NCI-H748 (cell line): ENCODE measurements around the gene VAV2.

Experiments used
- DNase-seq: peaks from one replicate; lab custom pipeline; 2025; ENCODE audit not compliant: unreplicated experiment; lab: John Stamatoyannopoulos, UW

The VAV2 gene

GRCh38 chr9:133826289-133827085 is 165.6 kb downstream of the VAV2 start:
- DNase-seq: no peak

DNA sequence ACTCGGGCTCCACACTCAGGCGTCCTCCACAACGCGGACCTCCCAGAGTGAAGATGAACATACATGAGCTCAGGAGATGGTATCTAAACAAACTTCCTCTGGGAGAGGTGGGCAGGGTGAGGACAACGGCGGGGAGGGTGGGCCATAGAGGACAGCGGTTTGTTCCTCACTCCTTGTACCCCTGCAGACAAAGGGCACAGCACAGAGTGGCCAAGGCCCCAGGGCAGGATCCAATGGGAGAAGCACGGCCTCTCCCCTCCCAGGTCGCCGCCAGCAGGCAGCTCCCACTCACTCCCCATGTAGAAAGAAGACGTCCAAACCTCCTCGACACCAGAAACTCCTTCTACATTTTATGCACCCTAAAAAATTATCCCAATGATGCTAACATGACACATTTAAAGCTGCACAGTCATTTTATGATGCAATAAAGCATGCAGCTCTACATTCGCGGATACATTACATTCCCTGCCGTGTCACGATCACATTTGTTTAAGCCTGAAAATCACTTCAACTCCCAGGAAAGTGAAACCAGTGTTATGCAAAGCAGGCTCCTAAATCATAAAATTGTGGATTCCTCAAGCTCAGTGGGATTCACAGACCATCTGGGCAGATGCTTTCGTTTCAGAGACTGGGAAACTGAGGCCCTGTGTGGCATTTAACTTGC is 166.4 kb downstream of the VAV2 start:
- no peak for DNase-seq

- DNase-seq: no peak
Observed at GRCh38 chr9:133824802-133825186, 167.3 kb downstream of the VAV2 start.

DNA sequence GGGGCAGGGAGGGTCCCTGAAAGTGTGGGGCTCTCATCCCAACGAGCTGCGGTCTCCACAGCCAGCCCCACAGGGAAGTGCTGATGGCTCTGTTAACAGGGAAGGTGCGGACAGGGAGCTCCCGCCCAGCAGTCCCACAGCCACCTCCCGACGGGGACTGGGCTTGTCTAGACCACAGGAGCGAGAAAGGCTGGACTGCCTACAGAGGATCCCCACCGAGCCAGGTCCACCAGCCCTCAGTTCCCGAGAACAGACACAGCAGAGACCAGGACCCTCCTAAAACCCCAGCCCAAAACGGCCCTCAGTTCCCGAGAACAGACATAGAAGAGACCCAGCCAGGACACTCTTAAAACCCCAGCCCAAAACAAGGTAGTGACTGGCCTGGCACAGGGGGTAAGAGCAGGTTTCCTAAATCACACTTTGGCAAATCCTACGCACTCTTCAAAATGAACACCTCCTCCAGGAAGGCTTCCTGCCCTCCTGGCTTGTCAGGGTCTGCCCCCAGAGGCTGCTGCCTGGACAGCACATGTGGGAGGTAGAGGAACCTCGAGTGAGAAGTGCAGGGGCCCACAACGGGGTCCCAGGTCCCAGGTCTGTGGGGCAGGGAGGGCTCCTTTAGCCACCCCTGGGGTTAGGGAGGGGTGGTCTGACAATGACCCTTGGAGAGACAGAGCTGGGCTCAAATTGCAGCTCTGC is 167.9 kb downstream of the VAV2 start:
- no peak for DNase-seq

- peak; percentile 21 for DNase-seq
Observed at GRCh38 chr9:133823189-133824105, 168.7 kb downstream of the VAV2 start.

DNA sequence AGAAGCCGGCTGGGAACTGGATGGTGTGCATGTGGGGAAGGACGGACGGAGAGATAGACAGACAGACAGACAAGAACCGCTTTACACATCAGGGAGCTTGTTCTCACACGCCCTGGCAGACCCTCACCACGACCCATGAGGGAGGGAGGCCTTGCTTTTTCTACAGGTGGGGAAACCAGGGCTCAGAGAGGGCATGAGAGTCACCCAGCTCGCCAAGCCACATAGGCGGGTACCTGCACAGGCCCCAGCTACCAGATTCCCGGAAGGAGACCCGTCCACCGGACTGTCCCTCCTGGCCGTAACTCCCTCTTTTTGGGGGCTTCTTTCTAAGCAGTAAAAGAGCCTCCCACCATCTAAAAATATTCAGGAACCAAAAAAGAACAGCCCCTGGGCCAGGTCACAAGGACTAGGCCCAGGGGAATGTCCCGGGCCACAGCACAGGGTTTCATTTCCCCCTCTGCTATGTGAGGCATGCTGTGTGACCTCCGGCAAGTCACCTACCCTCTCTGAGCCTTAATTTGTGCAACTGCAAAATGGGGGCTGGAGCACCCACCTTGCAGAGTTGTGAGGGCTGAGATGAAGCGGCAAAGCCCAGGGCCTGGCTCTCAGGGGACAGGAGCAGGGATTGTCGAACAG is 169.6 kb downstream of the VAV2 start:
- DNase-seq: no peak

GRCh38 chr9:133821601-133822429 is 170.3 kb downstream of the VAV2 start:
- DNase-seq: peak; percentile 60

DNA sequence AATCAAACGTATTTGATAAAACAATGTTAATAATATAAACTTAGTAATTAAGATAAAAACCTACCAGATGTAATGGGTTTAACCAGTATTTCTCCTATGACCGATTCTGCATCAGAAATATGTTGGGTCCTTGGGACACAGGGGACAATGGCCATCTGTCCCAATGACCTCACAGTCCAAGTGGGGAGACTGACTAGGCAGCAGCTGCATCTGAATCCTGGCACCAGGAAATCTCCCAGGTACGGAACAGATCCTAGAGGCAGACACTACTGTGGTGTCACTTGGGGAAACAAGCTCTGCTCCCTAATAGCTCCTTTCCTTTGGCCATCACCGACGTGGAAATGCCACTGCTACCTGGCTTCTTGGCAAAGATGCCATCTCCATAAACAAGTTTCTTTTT is 172.2 kb downstream of the VAV2 start:
- DNase-seq: no peak

DNA sequence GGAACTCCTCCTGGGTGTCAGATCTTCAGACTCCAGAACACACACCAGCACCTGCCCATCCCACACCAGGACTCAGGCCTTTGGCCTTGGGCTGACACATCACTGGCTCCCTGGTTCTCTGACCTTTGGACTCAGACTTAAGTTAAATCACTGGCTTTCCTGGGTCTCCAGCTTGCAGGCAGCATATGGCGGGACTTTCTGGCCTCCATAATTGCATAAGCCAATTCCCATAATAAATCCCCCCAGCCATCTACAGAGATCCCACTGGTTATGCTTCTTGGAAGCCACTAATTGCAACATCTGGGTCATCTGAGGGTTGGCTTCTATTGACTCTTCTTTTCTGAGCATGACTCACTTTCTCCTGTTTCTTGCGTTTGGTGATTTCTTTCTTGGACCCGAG is 173.7 kb downstream of the VAV2 start:
- no peak for DNase-seq

GRCh38 chr9:133815781-133816180 is 176.3 kb downstream of the VAV2 start:
- DNase-seq: no peak

DNA sequence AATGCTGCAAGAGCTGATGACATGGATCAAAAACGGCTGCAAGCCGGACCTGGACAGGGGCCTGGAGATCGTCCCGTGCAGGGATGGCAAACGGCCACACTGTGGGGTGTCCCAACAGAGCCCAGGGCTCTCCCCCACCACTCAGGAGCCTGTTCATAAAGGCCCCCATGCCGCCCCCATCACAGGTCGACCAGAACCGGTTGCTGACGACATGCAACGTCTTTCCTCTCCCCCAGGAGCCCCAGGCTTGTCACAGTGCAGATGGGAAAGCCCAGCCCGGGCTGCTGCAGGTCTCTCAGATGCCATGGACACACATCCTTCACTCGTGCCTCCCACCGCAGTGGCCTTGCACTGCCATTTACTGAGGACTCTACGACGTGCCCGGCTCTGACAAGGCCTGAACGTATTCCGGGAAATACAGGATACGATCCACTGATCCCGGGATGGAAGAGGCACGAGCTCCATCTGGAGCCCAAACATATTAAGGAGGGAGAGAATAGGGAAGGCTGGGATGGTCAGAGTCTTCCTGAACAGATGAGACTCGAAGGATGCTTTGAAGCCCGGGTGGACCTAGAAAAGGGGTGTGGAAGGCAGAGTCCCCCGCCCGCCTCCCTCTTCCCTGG is 177.4 kb downstream of the VAV2 start:
- no peak for DNase-seq

DNA sequence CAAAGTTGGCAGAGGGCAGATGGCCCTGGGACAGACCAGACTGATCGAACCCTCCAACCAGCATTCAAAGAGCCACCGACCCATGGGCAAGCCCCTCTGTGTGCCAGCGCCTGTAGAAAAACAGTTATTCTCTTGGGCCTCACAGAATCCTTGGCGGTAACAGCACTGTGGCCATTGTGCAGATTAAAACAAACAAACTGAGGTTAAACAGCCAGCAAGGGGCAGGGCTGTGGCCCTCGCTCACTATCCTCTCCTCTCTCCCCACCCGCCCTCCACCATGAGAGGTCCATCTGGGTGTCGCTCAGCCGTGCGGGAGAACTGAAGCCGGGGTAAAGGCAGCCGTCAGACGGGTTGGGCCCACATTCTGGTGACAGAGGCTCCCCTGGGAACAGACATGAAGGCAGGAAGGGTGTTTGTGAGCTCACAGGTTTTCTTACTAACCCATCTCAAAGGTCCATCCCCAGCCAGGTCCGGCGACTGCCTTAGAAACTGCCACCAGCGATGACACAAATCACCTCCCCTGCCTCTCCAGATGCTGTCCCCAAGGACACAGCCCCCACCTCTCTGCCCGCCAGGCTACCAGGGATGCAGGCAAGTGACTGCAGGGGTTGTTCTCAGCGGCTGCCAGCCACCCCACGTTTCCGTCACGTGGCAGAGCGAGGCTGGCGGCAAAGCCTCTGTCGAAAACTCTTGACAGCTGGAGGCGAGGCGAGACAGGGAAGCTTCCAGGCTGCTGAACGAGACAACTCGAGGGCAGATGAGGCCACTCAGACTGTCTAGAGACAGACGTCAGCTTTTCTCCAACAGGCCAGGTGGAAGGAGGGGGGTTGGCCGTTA is 178.2 kb downstream of the VAV2 start:
- DNase-seq: no peak

DNA sequence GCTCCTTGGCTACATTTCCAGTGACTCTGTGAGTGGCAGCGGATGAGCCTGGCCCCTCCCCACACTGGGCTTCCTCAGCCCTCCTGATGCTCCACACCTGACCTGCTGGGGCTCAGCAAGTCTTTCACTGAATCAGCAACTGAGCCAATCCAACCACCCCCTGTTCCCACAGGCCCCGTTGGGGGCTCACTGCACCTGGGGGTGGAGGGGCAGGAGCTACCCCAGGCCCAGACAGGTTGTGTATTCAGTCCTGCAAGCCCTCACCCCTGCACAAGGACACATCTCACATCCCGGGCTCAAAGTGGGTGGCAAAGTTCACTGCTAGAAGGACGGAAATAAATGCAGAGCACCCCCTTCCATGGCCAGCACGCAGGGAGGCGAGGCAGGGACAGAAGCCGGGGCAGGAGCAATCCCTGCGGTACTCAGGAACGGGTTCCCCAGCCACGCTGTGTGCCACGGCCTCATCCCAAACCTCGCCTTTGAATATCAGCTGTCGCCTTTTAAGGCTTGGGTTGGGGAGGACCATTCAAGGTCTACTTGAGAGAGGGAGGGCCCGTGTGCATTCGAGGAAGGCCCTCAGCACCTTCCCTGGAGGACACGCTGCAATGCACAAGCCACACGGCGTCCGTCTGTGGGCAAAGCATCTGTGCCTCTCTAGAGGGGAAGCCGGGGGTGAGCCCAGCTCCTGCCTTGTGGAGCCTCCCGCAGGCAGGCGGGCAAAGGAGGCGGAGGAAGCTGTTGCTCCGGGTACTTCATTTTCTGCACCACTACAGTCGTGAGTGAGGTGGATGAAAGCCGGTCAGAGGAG is 179.0 kb downstream of the VAV2 start:
- no peak for DNase-seq

GRCh38 chr9:133812077-133812868 is 179.9 kb downstream of the VAV2 start:
- no peak for DNase-seq

GRCh38 chr9:133811471-133811870 is 180.7 kb downstream of the VAV2 start:
- peak; percentile 94 for DNase-seq

DNA sequence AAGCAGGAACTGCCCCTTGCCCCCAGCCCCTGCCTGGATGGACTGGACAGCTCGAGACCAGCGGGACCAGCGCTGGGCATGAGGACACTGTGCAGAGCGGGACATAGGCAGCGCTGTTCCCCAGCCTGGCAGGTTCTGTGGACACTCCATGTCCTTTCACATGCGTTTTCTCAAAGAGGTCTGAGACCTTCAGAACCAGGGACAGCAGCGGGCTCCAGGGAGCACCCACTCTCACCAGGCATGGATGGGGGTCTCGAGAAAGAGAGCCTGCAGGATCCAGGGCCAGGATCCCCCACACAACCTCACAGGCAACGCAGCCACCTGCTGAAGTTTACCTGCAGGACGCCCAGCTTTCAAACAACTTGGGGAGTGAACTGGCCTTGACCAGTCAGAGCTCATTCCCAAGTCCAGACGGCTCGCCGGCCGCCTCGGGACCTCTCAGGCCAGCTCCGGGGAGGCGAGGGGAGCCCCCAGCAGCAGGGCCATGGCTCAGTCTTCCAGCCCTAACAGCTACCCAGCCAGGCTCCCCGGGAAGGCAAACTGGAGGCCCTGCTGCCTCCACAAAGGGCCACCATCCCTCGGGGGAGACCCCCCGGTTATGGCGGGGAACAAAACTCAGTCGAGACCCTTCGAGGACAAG is 181.4 kb downstream of the VAV2 start:
- DNase-seq: no peak
